ENCODE measurements around the gene GPD2.

DNA sequence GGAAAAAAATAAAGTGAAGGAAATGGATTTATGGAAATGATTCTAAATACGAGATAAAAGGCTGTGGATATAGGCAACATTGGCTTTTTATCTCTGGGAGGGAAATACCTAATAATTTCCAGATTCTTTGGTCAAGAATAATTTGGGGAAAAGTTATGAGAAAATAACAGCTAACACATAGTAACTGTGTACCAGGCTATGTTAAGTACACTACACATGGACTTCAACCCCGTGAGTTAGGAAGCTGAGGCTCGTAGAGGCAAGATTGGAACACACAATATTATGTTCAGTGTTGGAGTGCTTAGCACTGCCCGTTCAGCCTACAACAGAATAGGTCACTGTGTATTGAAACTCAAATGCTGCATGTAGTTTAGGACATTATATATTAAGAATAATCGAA is 34.3 kb upstream of the GPD2 start:
- TF ChIP-seq, protein P1, sequence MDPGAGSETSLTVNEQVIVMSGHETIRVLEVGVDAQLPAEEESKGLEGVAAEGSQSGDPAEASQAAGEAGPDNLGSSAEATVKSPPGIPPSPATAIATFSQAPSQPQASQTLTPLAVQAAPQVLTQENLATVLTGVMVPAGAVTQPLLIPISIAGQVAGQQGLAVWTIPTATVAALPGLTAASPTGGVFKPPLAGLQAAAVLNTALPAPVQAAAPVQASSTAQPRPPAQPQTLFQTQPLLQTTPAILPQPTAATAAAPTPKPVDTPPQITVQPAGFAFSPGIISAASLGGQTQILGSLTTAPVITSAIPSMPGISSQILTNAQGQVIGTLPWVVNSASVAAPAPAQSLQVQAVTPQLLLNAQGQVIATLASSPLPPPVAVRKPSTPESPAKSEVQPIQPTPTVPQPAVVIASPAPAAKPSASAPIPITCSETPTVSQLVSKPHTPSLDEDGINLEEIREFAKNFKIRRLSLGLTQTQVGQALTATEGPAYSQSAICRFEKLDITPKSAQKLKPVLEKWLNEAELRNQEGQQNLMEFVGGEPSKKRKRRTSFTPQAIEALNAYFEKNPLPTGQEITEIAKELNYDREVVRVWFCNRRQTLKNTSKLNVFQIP (CRISPR knock-in tag; IDR thresholded peaks at IDR 0.05; ENCODE audit: borderline replicate concordance, low read depth) = no peak
- TF ChIP-seq ZC3H10 (CRISPR knock-in tag; IDR thresholded peaks at IDR 0.05) = no peak
- no peak for TF ChIP-seq BACH2 (CRISPR knock-in tag; IDR thresholded peaks at IDR 0.05; ENCODE audit: borderline replicate concordance)
- TF ChIP-seq RARB (CRISPR knock-in tag; IDR thresholded peaks at IDR 0.05) = no peak
- TF ChIP-seq ISL1 (CRISPR knock-in tag; IDR thresholded peaks at IDR 0.05) = no peak
- TF ChIP-seq PPARA (CRISPR knock-in tag; IDR thresholded peaks at IDR 0.05; ENCODE audit: borderline replicate concordance) = no peak
- TF ChIP-seq ZFP3 (CRISPR knock-in tag; IDR thresholded peaks at IDR 0.05) = no peak
- TF ChIP-seq, protein P2, sequence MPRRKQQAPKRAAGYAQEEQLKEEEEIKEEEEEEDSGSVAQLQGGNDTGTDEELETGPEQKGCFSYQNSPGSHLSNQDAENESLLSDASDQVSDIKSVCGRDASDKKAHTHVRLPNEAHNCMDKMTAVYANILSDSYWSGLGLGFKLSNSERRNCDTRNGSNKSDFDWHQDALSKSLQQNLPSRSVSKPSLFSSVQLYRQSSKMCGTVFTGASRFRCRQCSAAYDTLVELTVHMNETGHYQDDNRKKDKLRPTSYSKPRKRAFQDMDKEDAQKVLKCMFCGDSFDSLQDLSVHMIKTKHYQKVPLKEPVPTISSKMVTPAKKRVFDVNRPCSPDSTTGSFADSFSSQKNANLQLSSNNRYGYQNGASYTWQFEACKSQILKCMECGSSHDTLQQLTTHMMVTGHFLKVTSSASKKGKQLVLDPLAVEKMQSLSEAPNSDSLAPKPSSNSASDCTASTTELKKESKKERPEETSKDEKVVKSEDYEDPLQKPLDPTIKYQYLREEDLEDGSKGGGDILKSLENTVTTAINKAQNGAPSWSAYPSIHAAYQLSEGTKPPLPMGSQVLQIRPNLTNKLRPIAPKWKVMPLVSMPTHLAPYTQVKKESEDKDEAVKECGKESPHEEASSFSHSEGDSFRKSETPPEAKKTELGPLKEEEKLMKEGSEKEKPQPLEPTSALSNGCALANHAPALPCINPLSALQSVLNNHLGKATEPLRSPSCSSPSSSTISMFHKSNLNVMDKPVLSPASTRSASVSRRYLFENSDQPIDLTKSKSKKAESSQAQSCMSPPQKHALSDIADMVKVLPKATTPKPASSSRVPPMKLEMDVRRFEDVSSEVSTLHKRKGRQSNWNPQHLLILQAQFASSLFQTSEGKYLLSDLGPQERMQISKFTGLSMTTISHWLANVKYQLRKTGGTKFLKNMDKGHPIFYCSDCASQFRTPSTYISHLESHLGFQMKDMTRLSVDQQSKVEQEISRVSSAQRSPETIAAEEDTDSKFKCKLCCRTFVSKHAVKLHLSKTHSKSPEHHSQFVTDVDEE (CRISPR knock-in tag; IDR thresholded peaks at IDR 0.05) = no peak
- no peak for TF ChIP-seq ARNTL (CRISPR knock-in tag; IDR thresholded peaks at IDR 0.05; ENCODE audit: borderline replicate concordance, low read depth)
- TF ChIP-seq GLIS3 (CRISPR knock-in tag; IDR thresholded peaks at IDR 0.05) = no peak
- TF ChIP-seq ZNF8 (CRISPR knock-in tag; IDR thresholded peaks at IDR 0.05) = no peak
- TF ChIP-seq, protein P3, sequence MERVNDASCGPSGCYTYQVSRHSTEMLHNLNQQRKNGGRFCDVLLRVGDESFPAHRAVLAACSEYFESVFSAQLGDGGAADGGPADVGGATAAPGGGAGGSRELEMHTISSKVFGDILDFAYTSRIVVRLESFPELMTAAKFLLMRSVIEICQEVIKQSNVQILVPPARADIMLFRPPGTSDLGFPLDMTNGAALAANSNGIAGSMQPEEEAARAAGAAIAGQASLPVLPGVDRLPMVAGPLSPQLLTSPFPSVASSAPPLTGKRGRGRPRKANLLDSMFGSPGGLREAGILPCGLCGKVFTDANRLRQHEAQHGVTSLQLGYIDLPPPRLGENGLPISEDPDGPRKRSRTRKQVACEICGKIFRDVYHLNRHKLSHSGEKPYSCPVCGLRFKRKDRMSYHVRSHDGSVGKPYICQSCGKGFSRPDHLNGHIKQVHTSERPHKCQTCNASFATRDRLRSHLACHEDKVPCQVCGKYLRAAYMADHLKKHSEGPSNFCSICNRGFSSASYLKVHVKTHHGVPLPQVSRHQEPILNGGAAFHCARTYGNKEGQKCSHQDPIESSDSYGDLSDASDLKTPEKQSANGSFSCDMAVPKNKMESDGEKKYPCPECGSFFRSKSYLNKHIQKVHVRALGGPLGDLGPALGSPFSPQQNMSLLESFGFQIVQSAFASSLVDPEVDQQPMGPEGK (CRISPR knock-in tag; IDR thresholded peaks at IDR 0.05; ENCODE audit: borderline replicate concordance) = no peak
- TF ChIP-seq ZNF70 (CRISPR knock-in tag; IDR thresholded peaks at IDR 0.05) = no peak
- no peak for TF ChIP-seq OSR1 (CRISPR knock-in tag; IDR thresholded peaks at IDR 0.05)

All from SK-N-SH treated with all-trans-retinoic acid at 6 μM for 48 hours (cell line).